NK-92 (cell line): ENCODE results near the gene XPO1.
A peak's percentile ranks its signal among the peaks of the same experiment; 100 is the strongest.
"Not testable (repeated sequence)": the region's sequence is repeated elsewhere in the genome, so short reads cannot be mapped to it uniquely, and the experiment has no call there.

Experiments
- DNase-seq: peaks from one replicate; lab custom pipeline; 2025; ENCODE audit not compliant: unreplicated experiment; lab: John Stamatoyannopoulos, UW

Gene XPO1

GRCh38 chr2:61535449-61535848 lies 2.7 kb downstream of the XPO1 start:
- DNase-seq: no peak

DNA sequence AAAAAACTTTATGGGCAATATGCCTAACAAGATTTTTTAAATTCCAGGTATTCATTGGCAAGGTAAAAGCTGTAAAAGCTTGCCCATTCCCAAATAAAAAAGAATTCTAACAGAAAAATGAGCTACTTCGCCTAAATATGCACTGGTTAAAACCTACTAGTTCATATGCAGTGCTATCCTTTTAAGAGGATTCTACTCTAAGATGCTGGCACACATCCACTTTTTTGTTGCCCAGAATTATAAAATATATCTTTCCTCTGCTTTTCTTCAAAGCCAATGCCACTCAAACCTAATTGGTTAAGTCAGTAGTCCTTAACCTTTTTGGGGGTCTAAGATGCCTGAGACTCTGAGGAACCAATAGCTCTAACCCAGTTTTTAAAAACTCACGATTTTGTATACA lies 3.2 kb downstream of the XPO1 start:
- no peak for DNase-seq

DNA sequence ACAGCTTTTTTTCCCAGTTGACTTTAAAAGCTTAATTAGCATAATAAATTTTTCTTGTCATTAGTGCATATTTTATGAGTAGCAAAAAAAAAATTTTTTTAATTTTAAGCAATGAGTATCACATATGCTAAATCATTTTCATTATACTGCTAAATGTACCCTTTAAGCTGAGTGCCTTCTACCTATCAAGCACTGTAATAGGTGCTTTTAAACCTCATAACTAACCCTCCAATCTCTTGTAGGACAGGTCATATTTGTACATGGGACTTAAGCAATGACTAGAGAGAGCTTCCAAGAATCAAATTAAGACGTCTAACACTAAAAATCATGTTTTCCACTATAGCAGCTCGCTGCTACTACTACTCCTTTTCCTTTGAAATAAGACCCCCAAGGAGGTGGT lies 7.4 kb downstream of the XPO1 start:
- no peak for DNase-seq

GRCh38 chr2:61529944-61530735 lies 8.0 kb downstream of the XPO1 start:
- no peak for DNase-seq

GRCh38 chr2:61520261-61520660 lies 17.9 kb downstream of the XPO1 start:
- DNase-seq: no peak

GRCh38 chr2:61512768-61513398 lies 25.3 kb downstream of the XPO1 start:
- DNase-seq: no peak

GRCh38 chr2:61510674-61511671 lies 27.2 kb downstream of the XPO1 start:
- DNase-seq: no peak

GRCh38 chr2:61504949-61505348 lies 33.2 kb downstream of the XPO1 start:
- no peak for DNase-seq

GRCh38 chr2:61499060-61499459 lies 39.1 kb downstream of the XPO1 start:
- no peak for DNase-seq

DNA sequence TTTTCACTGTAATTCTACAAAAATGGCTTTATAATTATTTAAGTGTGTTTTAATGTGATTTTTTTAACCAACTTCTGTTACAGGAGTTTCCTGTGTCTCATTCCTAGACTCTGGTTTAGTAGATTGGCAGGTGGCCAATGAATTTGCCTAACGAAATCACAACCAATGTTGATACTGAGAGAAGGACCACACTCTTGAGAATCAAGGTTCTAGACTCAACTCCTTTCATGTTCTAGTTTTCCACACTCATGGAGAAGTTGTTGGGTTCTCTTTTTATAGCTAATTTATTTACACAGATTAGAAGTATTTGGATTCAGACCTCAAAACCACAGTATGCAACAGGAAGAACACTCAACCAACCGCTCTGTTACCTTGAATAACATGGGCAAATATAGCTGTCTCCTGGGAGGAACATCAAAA lies 44.6 kb downstream of the XPO1 start:
- DNase-seq: no peak

- no peak for DNase-seq
These were observed 45.7 kb downstream of the XPO1 start for GRCh38 chr2:61492476-61492875.

DNA sequence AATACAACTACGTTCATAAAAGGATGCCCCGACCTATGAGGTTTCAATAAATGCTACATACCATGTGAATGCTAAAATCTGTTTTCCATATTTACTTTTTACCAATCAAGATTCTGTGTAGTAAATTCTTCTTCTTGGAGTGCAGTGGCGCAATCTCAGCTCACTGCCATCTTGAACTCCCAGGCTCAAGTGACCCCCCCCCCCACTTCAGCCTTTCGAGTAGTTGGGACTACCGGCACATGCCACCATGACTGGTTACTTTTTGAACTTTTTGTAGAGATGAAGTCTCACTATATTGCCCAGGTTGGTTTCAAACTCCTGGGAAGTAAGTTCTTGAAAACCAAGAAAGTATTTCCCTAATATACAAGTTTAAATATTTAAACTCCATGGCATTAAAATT lies 52.9 kb downstream of the XPO1 start:
- no peak for DNase-seq

DNA sequence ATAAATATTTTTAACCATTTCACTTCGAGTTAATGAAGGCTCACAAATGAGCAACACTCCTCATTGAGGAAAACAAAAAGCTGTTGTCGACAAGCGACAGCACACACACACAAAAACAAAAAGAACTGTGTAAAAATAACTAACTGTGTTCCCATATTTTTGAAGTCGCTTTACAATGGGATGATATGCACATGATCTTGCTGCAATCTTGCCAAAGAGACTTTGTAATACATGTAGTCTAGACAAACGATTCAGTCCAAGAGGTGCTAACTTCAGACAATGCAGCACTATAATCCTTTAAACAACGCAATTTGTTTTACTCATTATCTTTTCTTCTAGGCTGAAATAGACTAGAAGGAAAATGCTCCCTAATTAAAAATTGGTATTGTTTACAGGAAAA lies 60.1 kb downstream of the XPO1 start:
- no peak for DNase-seq

DNA sequence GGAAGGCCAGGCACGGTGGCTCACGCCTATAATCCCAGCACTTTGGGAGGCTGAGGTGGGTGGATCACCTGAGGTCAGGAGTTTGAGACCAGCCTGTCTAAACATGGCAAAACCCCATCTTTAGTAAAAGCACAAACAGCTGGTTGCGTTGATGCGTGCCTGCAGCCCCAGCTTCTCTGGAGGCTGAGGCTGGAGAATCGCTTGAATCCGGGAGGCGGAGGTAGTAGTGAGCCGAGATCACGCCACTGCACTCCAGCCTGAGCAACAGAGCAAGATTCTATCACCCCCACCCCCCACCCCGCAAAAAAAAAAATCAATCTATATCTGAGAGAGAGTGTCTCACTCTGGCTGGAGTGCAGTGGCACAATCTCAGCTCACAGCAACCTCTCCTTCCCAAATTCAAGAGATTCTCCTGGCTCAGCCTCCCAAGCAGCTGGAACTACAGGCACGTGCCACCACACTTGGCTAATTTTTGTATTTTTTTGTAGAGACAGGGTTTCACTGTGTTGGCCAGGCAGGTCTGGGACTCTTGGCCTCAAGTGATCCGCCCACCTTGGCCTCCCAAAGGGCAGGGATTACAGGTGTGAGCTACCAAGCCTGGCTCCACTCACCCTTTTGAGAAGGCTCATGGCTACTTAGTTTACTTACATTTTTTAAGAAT lies 61.1 kb downstream of the XPO1 start:
- not testable (repeated sequence) for DNase-seq

- no peak for DNase-seq
These were observed 66.0 kb downstream of the XPO1 start for GRCh38 chr2:61471905-61472805.

GRCh38 chr2:61470965-61471904 lies 66.9 kb downstream of the XPO1 start, which contains the start of gene USP34:
Gene USP34 (minus strand): TSS chr2:61471087. CDS start chr2:61470692, 395 bp downstream.
- DNase-seq: peak; percentile 70

GRCh38 chr2:61470122-61470951 lies 67.8 kb downstream of the XPO1 start:
- no peak for DNase-seq
